CD4-positive, alpha-beta memory T cell (primary cell): Measurements from ENCODE around the gene TEX51. TPM values are rescaled to one million over a fixed set of nuclear protein-coding genes. Genes with fewer than 3 reads are reported as not detected.

Experiments
- CTCF ChIA-PET: fragments of 350-600 bp; sonication (Branson Sonifier 250); formaldehyde crosslinking; loops from one replicate; lab custom pipeline; 2021; ENCODE audit warnings: inconsistent platforms; ENCODE audit not compliant: partially characterized antibody; lab: Charles Lee
- POLR2A ChIA-PET: fragments of 350-600 bp; sonication (Branson Sonifier 250); formaldehyde crosslinking; loops from one replicate; lab custom pipeline; 2021; ENCODE audit not compliant: partially characterized antibody; lab: Charles Lee
- DNase-seq, 5 donors: peaks; one replicate each; pipeline versions ENCODE4 v3.0.0 to v3.0.0-alpha.2; 2020 to 2022; ENCODE audit warnings: mixed read lengths in 1 of 5
- H3K27ac ChIP-seq: one replicate; pipeline ENCODE4 v1.7.0; 2013; ENCODE audit warnings: low read depth, low read length
- H3K27me3 ChIP-seq: 2 replicates; pipeline ENCODE4 v1.7.0; 2013; ENCODE audit warnings: mild to moderate bottlenecking, low read length, moderate library complexity; ENCODE audit not compliant: insufficient read depth
- H3K36me3 ChIP-seq: 2 replicates; pipeline ENCODE4 v1.7.0; 2013; ENCODE audit warnings: mild to moderate bottlenecking, low read length, moderate library complexity; ENCODE audit not compliant: insufficient read depth
- H3K4me1 ChIP-seq: 2 replicates; pipeline ENCODE4 v1.7.0; 2013; ENCODE audit warnings: mild to moderate bottlenecking, low read length, moderate library complexity; ENCODE audit not compliant: insufficient read depth
- H3K4me3 ChIP-seq, 2 donors: one replicate each; pipeline ENCODE4 v1.7.0; 2013; ENCODE audit warnings: low read length in 2 of 2, mild to moderate bottlenecking in 1 of 2
- H3K9me3 ChIP-seq, 2 donors: one replicate each; pipeline ENCODE4 v1.7.0; 2013; ENCODE audit warnings: low read length in 2 of 2, control low read depth in 1 of 2; ENCODE audit not compliant: control insufficient read depth in 1 of 2
- H3K27ac Mint-ChIP-seq, 7 donors: one replicate each; pipeline ENCODE4 v1.8.0; 2020 to 2021; ENCODE audit warnings: mixed read lengths in 7 of 7, mild to moderate bottlenecking in 6 of 7, inconsistent platforms in 3 of 7, moderate library complexity in 3 of 7
- H3K27me3 Mint-ChIP-seq, 2 donors: one replicate each; pipeline ENCODE4 v1.8.0; 2020 to 2021; ENCODE audit warnings: mixed read lengths in 2 of 2
- H3K36me3 Mint-ChIP-seq, 2 donors: one replicate each; pipeline ENCODE4 v1.8.0; 2020 to 2021; ENCODE audit warnings: mixed read lengths in 2 of 2, inconsistent platforms in 1 of 2, mild to moderate bottlenecking in 1 of 2
- H3K4me1 Mint-ChIP-seq, 4 donors: one replicate each; pipeline ENCODE4 v1.8.0; 2020 to 2021; ENCODE audit warnings: mixed read lengths in 4 of 4, mild to moderate bottlenecking in 1 of 4
- H3K4me3 Mint-ChIP-seq, 8 donors: one replicate each; pipeline ENCODE4 v1.8.0; 2020 to 2021; ENCODE audit warnings: mixed read lengths in 8 of 8, mild to moderate bottlenecking in 7 of 8, moderate library complexity in 6 of 8, inconsistent platforms in 3 of 8
- H3K9me3 Mint-ChIP-seq, 8 donors: one replicate each; pipeline ENCODE4 v1.8.0; 2020 to 2021; ENCODE audit warnings: mixed read lengths in 8 of 8, mild to moderate bottlenecking in 5 of 8, inconsistent platforms in 3 of 8, moderate library complexity in 1 of 8
- intact Hi-C: fragments of 100-400 bp; cut with micrococcal nuclease; formaldehyde crosslinking; loops from one replicate; pipeline ENCODE4 v1.15.1; 2023
- polyA plus RNA-seq, 2 donors: library from polyadenylated mRNA; unstranded; fragments of 300-500 nt; fragmentation: Illumina TruSeq; gene quantifications; one replicate each; pipeline ENCODE4 v1.2.3, GENCODE V29; 2021
- total RNA-seq, 2 experiments: library from RNA; stranded (reverse); gene quantifications; one replicate each; pipeline ENCODE4 v1.2.3, GENCODE V29; 2021

Gene TEX51
- total and polyA plus RNA-seq, 4 experiments from 2014 or later = not detected

- H3K4me3 Mint-ChIP-seq = no peak overlapping the region
- DNase-seq = no peak
- CTCF ChIA-PET = no interaction called here
Measured at GRCh38 chr2:126878601-126879000, 20.1 kb upstream of the TEX51 start.

GRCh38 chr2:126879348-126880298 lies 19.1 kb upstream of the TEX51 start:
- CTCF ChIA-PET = no interaction called here
- DNase-seq = no peak
- intact Hi-C loops = no loop called here

More at GRCh38 chr2:126878601-126879000, 20.1 kb upstream of the TEX51 start:
- intact Hi-C loops = no loop called here
- Histone ChIP-seq H3K27ac (no peak overlapping the region), H3K4me1 (no peaks in the 10 kb centered on the region), H3K4me3 (no peak overlapping the region), H3K27me3 (no peaks in the 10 kb centered on the region), H3K36me3 (no peaks in the 10 kb centered on the region), H3K9me3 (no peaks in the 10 kb centered on the region)
- Mint-ChIP-seq H3K27me3 (peaks cover 0 to 5% of the 10 kb centered on the region in 2 donors), H3K27ac (no peak overlapping the region), H3K36me3 (no peaks in the 10 kb centered on the region), H3K9me3 (peaks cover 4 to 25% (median 16%) of the 10 kb centered on the region in 8 donors), H3K4me1 (no peaks in the 10 kb centered on the region)
- POLR2A ChIA-PET = no interaction called here

GRCh38 chr2:126880324-126880723 lies 18.4 kb upstream of the TEX51 start:
- CTCF ChIA-PET = no interaction called here
- H3K4me3 Mint-ChIP-seq = no peak overlapping the region
- H3K9me3 ChIP-seq = no peaks in the 10 kb centered on the region
- no peak overlapping the region for H3K27ac ChIP-seq
- no peaks in the 10 kb centered on the region for H3K4me1 Mint-ChIP-seq
- H3K27me3 ChIP-seq = no peaks in the 10 kb centered on the region
- POLR2A ChIA-PET = no interaction called here
- no peaks in the 10 kb centered on the region for H3K4me1 ChIP-seq
- intact Hi-C loops = no loop called here
- H3K9me3 Mint-ChIP-seq = peaks cover 2 to 14% (median 6%) of the 10 kb centered on the region in 8 donors
- H3K4me3 ChIP-seq = no peak overlapping the region
- no peak for DNase-seq
- peaks cover 0 to 5% of the 10 kb centered on the region in 2 donors for H3K27me3 Mint-ChIP-seq
- no peak overlapping the region for H3K27ac Mint-ChIP-seq
- H3K36me3 ChIP-seq = no peaks in the 10 kb centered on the region
- no peaks in the 10 kb centered on the region for H3K36me3 Mint-ChIP-seq

More at GRCh38 chr2:126879348-126880298, 19.1 kb upstream of the TEX51 start:
- H3K9me3 Mint-ChIP-seq = peaks cover 4 to 19% (median 12%) of the 10 kb centered on the region in 8 donors
- H3K27ac Mint-ChIP-seq = no peak overlapping the region
- POLR2A ChIA-PET = no interaction called here
- Histone ChIP-seq H3K9me3 (no peaks in the 10 kb centered on the region), H3K4me3 (no peak overlapping the region), H3K36me3 (no peaks in the 10 kb centered on the region), H3K27ac (no peak overlapping the region), H3K4me1 (no peaks in the 10 kb centered on the region), H3K27me3 (no peaks in the 10 kb centered on the region)
- no peak overlapping the region for H3K4me3 Mint-ChIP-seq
- H3K36me3 Mint-ChIP-seq = no peaks in the 10 kb centered on the region
- H3K27me3 Mint-ChIP-seq = peaks cover 0 to 5% of the 10 kb centered on the region in 2 donors
- no peaks in the 10 kb centered on the region for H3K4me1 Mint-ChIP-seq

GRCh38 chr2:126880817-126881216 lies 17.9 kb upstream of the TEX51 start:
- Histone ChIP-seq H3K4me1 (no peaks in the 10 kb centered on the region), H3K4me3 (no peak overlapping the region), H3K36me3 (no peaks in the 10 kb centered on the region), H3K9me3 (no peaks in the 10 kb centered on the region), H3K27ac (no peak overlapping the region), H3K27me3 (no peaks in the 10 kb centered on the region)
- H3K27ac Mint-ChIP-seq = no peak overlapping the region
- H3K27me3 Mint-ChIP-seq = peaks cover 0 to 5% of the 10 kb centered on the region in 2 donors
- H3K36me3 Mint-ChIP-seq = no peaks in the 10 kb centered on the region
- H3K4me1 Mint-ChIP-seq = no peaks in the 10 kb centered on the region
- ChIA-PET POLR2A (no interaction called here), CTCF (no interaction called here)
- DNase-seq = no peak
- peaks cover under 1 to 9% (median 2%) of the 10 kb centered on the region in 8 donors for H3K9me3 Mint-ChIP-seq
- no peak overlapping the region for H3K4me3 Mint-ChIP-seq
- intact Hi-C loops = no loop called here

GRCh38 chr2:126881591-126881990 lies 17.1 kb upstream of the TEX51 start:
- no peak overlapping the region for H3K27ac Mint-ChIP-seq
- no peak for DNase-seq
- peaks cover 0 to 6% (median 0%) of the 10 kb centered on the region in 8 donors for H3K9me3 Mint-ChIP-seq
- no peaks in the 10 kb centered on the region for H3K27me3 ChIP-seq
- ChIA-PET POLR2A (no interaction called here), CTCF (no interaction called here)
- no peaks in the 10 kb centered on the region for H3K4me1 ChIP-seq
- H3K27ac ChIP-seq = no peak overlapping the region
- peaks cover 0 to 2% (median under 1%) of the 10 kb centered on the region in 4 donors for H3K4me1 Mint-ChIP-seq
- intact Hi-C loops = no loop called here
- H3K4me3 Mint-ChIP-seq = no peak overlapping the region
- no peak overlapping the region for H3K4me3 ChIP-seq
- no peaks in the 10 kb centered on the region for H3K36me3 ChIP-seq
- H3K9me3 ChIP-seq = no peaks in the 10 kb centered on the region
- peaks cover 0 to 5% of the 10 kb centered on the region in 2 donors for H3K27me3 Mint-ChIP-seq
- H3K36me3 Mint-ChIP-seq = no peaks in the 10 kb centered on the region

- ChIA-PET CTCF (no interaction called here), POLR2A (no interaction called here)
- intact Hi-C loops = no loop called here
- H3K4me3 ChIP-seq = no peak overlapping the region
- H3K4me3 Mint-ChIP-seq = no peak overlapping the region
- H3K9me3 ChIP-seq = no peaks in the 10 kb centered on the region
- H3K27me3 ChIP-seq = no peaks in the 10 kb centered on the region
- H3K9me3 Mint-ChIP-seq = peaks cover 0 to under 1% (median 0%) of the 10 kb centered on the region in 8 donors
- no peaks in the 10 kb centered on the region for H3K4me1 ChIP-seq
- peaks cover 3 to 11% of the 10 kb centered on the region in 2 donors for H3K27me3 Mint-ChIP-seq
- no peaks in the 10 kb centered on the region for H3K36me3 Mint-ChIP-seq
- no peak overlapping the region for H3K27ac ChIP-seq
- no peak for DNase-seq
- no peak overlapping the region for H3K27ac Mint-ChIP-seq
- peaks cover 0 to 4% (median under 1%) of the 10 kb centered on the region in 4 donors for H3K4me1 Mint-ChIP-seq
- no peaks in the 10 kb centered on the region for H3K36me3 ChIP-seq
Measured at GRCh38 chr2:126882181-126882580, 16.5 kb upstream of the TEX51 start.

GRCh38 chr2:126882736-126883665 lies 15.7 kb upstream of the TEX51 start:
- Mint-ChIP-seq H3K27me3 (peaks cover 3 to 11% of the 10 kb centered on the region in 2 donors), H3K27ac (no peak overlapping the region), H3K9me3 (no peaks in the 10 kb centered on the region), H3K4me1 (peaks cover 0 to 4% (median under 1%) of the 10 kb centered on the region in 4 donors), H3K36me3 (no peaks in the 10 kb centered on the region), H3K4me3 (no peak overlapping the region)
- CTCF ChIA-PET = no interaction called here
- no peaks in the 10 kb centered on the region for H3K36me3 ChIP-seq
- H3K9me3 ChIP-seq = no peaks in the 10 kb centered on the region
- H3K27ac ChIP-seq = no peak overlapping the region
- H3K27me3 ChIP-seq = no peaks in the 10 kb centered on the region
- no peak for DNase-seq
- intact Hi-C loops = no loop called here
- POLR2A ChIA-PET = no interaction called here
- no peaks in the 10 kb centered on the region for H3K4me1 ChIP-seq
- H3K4me3 ChIP-seq = no peak overlapping the region
